ENCODE data around the gene TACR1. TPM values are rescaled to one million over a fixed set of nuclear protein-coding genes. Genes with fewer than 3 reads are reported as not detected.

The TACR1 gene
- total and polyA plus RNA-seq, 2 experiments from 2014 or later = 0.13 to 0.19 TPM

DNA sequence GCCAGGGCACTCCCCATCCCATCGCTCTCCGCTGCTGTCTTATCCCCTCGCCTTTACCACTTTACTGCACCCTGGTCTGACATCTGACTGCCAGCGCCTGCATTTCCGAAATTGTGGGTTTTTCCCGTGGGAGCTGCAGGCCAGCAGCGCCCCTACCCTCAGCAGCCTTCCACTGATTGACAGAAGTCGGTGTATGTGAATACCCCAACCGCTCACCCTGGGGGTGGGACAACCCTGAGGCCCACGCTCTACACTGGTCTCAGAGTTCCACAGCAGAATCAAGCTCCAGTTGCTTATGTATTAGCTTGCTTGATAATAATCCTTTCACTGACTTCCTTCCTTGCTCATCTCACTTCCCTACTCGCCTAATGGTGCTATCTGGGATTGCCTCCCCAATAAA lies 178.8 kb downstream of the TACR1 start:
- peaks cover 4% of the 10 kb centered on the region for H3K4me1 ChIP-seq (ENCODE audit: insufficient read depth)
- no peaks in the 10 kb centered on the region for H3K9me3 ChIP-seq (ENCODE audit: low read depth)
- H4K20me1 ChIP-seq (ENCODE audit: insufficient read depth, poor library complexity, severe bottlenecking) = no peaks in the 10 kb centered on the region
- H3K27me3 ChIP-seq = no peaks in the 10 kb centered on the region
- no peak overlapping the region for H3K4me2 ChIP-seq
- TF ChIP-seq, protein P1, sequence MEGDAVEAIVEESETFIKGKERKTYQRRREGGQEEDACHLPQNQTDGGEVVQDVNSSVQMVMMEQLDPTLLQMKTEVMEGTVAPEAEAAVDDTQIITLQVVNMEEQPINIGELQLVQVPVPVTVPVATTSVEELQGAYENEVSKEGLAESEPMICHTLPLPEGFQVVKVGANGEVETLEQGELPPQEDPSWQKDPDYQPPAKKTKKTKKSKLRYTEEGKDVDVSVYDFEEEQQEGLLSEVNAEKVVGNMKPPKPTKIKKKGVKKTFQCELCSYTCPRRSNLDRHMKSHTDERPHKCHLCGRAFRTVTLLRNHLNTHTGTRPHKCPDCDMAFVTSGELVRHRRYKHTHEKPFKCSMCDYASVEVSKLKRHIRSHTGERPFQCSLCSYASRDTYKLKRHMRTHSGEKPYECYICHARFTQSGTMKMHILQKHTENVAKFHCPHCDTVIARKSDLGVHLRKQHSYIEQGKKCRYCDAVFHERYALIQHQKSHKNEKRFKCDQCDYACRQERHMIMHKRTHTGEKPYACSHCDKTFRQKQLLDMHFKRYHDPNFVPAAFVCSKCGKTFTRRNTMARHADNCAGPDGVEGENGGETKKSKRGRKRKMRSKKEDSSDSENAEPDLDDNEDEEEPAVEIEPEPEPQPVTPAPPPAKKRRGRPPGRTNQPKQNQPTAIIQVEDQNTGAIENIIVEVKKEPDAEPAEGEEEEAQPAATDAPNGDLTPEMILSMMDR (IDR thresholded peaks at IDR 0.05; ENCODE audit: poor library complexity) = no peak
- TF ChIP-seq EZH2 (IDR thresholded peaks at IDR 0.05; ENCODE audit: borderline replicate concordance) = no peak
- no peak for TF ChIP-seq EZH2phosphoT487 (IDR thresholded peaks at IDR 0.05; ENCODE audit: low read depth, severe bottlenecking, unreplicated experiment)
- no peak overlapping the region for H3K4me3 ChIP-seq
- H2AFZ ChIP-seq = no peak overlapping the region
- no peaks in the 10 kb centered on the region for H3K9me2 ChIP-seq (replicated peaks; ENCODE audit: insufficient read depth)
- H3K27ac ChIP-seq = no peak overlapping the region
- DNase-seq (ENCODE audit: low spot score) = no peak
- WGBS (ENCODE audit: low lambda C conversion rate, missing lambda C conversion rate) = 94% methylated on average over 11 of the region's 11 CpGs
- H3K79me2 ChIP-seq = no peaks in the 10 kb centered on the region
- H3K36me3 ChIP-seq (replicated peaks; ENCODE audit: insufficient read depth, low read depth) = no peaks in the 10 kb centered on the region

DNA sequence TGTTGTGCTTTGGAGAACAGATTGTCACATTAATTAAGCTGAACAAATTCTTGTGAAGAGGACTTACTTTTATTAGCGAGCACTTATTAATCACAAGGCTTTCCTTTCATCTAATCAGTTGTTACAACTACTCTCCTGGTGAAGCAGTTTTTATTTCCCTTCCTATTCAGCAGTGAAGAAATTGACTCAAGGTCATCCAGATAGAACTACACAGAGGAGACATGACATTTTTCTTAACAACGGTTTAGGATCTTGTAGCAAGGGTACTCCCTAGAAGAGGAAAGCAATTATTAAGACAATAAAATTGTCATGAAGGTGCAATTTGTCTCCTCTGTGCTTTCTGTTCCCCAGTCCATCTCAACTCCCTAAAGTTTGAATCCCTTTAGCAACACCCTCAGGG lies 179.5 kb downstream of the TACR1 start:
- Histone ChIP-seq H3K27ac (no peak overlapping the region), H3K4me3 (no peak overlapping the region), H3K4me2 (no peak overlapping the region), H3K9me3 (ENCODE audit: low read depth) (no peaks in the 10 kb centered on the region), H3K79me2 (no peaks in the 10 kb centered on the region), H3K4me1 (ENCODE audit: insufficient read depth) (peaks cover 4% of the 10 kb centered on the region), H2AFZ (no peak overlapping the region), H3K9me2 (replicated peaks; ENCODE audit: insufficient read depth) (no peaks in the 10 kb centered on the region), H3K36me3 (replicated peaks; ENCODE audit: insufficient read depth, low read depth) (no peaks in the 10 kb centered on the region), H3K27me3 (no peaks in the 10 kb centered on the region), H4K20me1 (ENCODE audit: insufficient read depth, poor library complexity, severe bottlenecking) (no peaks in the 10 kb centered on the region)
- TF ChIP-seq, protein P1 (IDR thresholded peaks at IDR 0.05; ENCODE audit: poor library complexity) = no peak
- no peak for TF ChIP-seq EZH2phosphoT487 (IDR thresholded peaks at IDR 0.05; ENCODE audit: low read depth, severe bottlenecking, unreplicated experiment)
- TF ChIP-seq EZH2 (IDR thresholded peaks at IDR 0.05; ENCODE audit: borderline replicate concordance) = no peak
- no peak for DNase-seq (ENCODE audit: low spot score)
- WGBS (ENCODE audit: low lambda C conversion rate, missing lambda C conversion rate) = 77% methylated on average over 2 of the region's 2 CpGs

DNA sequence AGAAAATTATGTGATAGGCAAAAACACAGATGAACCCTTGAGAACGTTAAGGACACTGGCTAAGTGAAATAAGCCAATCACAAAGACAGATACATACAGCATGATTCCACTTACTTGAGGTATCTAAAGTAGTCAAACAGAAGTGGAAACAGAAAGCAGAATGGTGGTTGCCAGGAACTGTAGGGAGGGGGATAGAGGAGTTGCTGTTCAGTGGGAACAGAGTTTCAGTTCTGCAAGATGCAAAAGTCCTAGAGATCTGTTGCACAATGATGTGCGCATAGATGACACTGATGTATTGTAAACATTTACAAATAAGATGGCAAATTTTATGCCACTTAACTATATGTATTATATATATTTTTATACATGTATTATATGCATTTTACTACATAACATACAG lies 181.2 kb downstream of the TACR1 start:
- Histone ChIP-seq H3K9me3 (ENCODE audit: low read depth) (no peaks in the 10 kb centered on the region), H3K27ac (no peak overlapping the region), H3K4me3 (no peak overlapping the region), H3K9me2 (replicated peaks; ENCODE audit: insufficient read depth) (no peaks in the 10 kb centered on the region), H2AFZ (no peak overlapping the region), H3K79me2 (no peaks in the 10 kb centered on the region), H4K20me1 (ENCODE audit: insufficient read depth, poor library complexity, severe bottlenecking) (no peaks in the 10 kb centered on the region), H3K4me1 (ENCODE audit: insufficient read depth) (peaks cover 4% of the 10 kb centered on the region), H3K4me2 (no peak overlapping the region), H3K27me3 (no peaks in the 10 kb centered on the region), H3K36me3 (replicated peaks; ENCODE audit: insufficient read depth, low read depth) (no peaks in the 10 kb centered on the region)
- TF ChIP-seq EZH2 (IDR thresholded peaks at IDR 0.05; ENCODE audit: borderline replicate concordance) = no peak
- TF ChIP-seq EZH2phosphoT487 (IDR thresholded peaks at IDR 0.05; ENCODE audit: low read depth, severe bottlenecking, unreplicated experiment) = no peak
- TF ChIP-seq, protein P1 (IDR thresholded peaks at IDR 0.05; ENCODE audit: poor library complexity) = no peak
- DNase-seq (ENCODE audit: low spot score) = no peak
- 88% methylated on average over 2 of the region's 2 CpGs for WGBS (ENCODE audit: low lambda C conversion rate, missing lambda C conversion rate)

DNA sequence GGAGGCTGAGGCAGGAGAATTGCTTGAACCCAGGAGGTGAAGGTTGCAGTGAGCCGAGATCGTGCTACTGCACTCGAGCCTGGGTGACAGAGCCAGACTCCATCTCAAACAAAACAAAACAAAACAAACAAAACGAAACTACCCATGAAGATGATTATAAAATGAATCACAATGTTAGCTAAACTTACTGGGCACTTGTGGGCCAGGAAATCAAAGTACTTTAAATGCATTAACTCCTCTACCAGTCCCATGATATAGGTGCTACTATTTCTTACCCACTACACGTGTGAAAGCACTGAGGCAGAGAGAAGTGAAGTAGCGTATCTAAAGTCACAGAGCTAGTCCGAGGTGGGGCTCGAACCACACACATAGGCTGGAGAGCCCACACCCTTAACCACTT lies 187.2 kb downstream of the TACR1 start:
- Histone ChIP-seq H3K9me2 (replicated peaks; ENCODE audit: insufficient read depth) (no peaks in the 10 kb centered on the region), H3K27me3 (no peaks in the 10 kb centered on the region), H2AFZ (no peak overlapping the region), H3K4me1 (ENCODE audit: insufficient read depth) (no peaks in the 10 kb centered on the region), H3K9me3 (ENCODE audit: low read depth) (no peaks in the 10 kb centered on the region), H3K36me3 (replicated peaks; ENCODE audit: insufficient read depth, low read depth) (no peaks in the 10 kb centered on the region), H4K20me1 (ENCODE audit: insufficient read depth, poor library complexity, severe bottlenecking) (no peaks in the 10 kb centered on the region), H3K79me2 (no peaks in the 10 kb centered on the region), H3K27ac (no peak overlapping the region), H3K4me3 (no peak overlapping the region), H3K4me2 (no peak overlapping the region)
- DNase-seq (ENCODE audit: low spot score) = no peak
- WGBS (ENCODE audit: low lambda C conversion rate, missing lambda C conversion rate) = 90% methylated on average over 8 of the region's 8 CpGs
- TF ChIP-seq EZH2 (IDR thresholded peaks at IDR 0.05; ENCODE audit: borderline replicate concordance) (no peak), EZH2phosphoT487 (IDR thresholded peaks at IDR 0.05; ENCODE audit: low read depth, severe bottlenecking, unreplicated experiment) (no peak)
- TF ChIP-seq, protein P1 (IDR thresholded peaks at IDR 0.05; ENCODE audit: poor library complexity) = no peak
